Left lung (tissue), 10 donors: ENCODE results near the gene TSHZ2. TPM values are rescaled to one million over a fixed set of nuclear protein-coding genes. Genes with fewer than 3 reads are reported as not detected.
"Not testable (repeated sequence)": the region's sequence is repeated elsewhere in the genome, so short reads cannot be mapped to it uniquely, and the experiment has no call there.

Experiments
- ATAC-seq: fragments of 200-7000 bp; cut with Tn5 transposase; one replicate; pipeline ENCODE4 v1.9.1; 2020; ENCODE audit warnings: moderate library complexity
- DNase-seq, 4 donors: peaks; one replicate each; pipeline ENCODE4 v3.0.0-alpha.2; 2013 to 2020
- H3K27ac ChIP-seq, 2 donors: fragments of 200-600 bp; sonication (generic) in 1 of 2; one replicate each; pipeline versions ENCODE4 v1.5.0 to v1.8.0; 2020 to 2021
- H3K27me3 ChIP-seq, 2 donors: fragments of 200-600 bp; sonication (generic) in 1 of 2; one replicate each; pipeline versions ENCODE4 v1.5.0 to v1.8.0; 2020 to 2021
- H3K36me3 ChIP-seq, 2 donors: fragments of 200-600 bp; sonication (generic) in 1 of 2; one replicate each; pipeline versions ENCODE4 v1.5.0 to v1.8.0; 2020 to 2021
- H3K4me1 ChIP-seq, 2 donors: fragments of 200-600 bp; one replicate each; pipeline ENCODE4 v1.8.0; 2021
- H3K4me3 ChIP-seq, 2 donors: fragments of 200-600 bp; sonication (generic) in 1 of 2; one replicate each; pipeline versions ENCODE4 v1.5.0 to v1.8.0; 2020 to 2021; ENCODE audit warnings: mild to moderate bottlenecking in 1 of 2
- H3K9me3 ChIP-seq, 2 donors: fragments of 200-600 bp; sonication (generic) in 1 of 2; one replicate each; pipeline versions ENCODE4 v1.5.0 to v1.8.0; 2020 to 2021
- CTCF ChIP-seq, 2 donors: fragments of 200-600 bp; sonication (generic) in 1 of 2; IDR thresholded peaks; one replicate each; pipeline versions ENCODE4 v1.5.0 to v1.8.0; 2021; ENCODE audit warnings: antibody characterized with exemption in 2 of 2
- intact Hi-C, 2 donors: fragments of 100-400 bp; cut with DNase I; formaldehyde crosslinking; loops; one replicate each; pipeline versions ENCODE4 v1.11.2 to v1.14.2; 2022
- polyA plus RNA-seq, 6 donors: library from polyadenylated mRNA; unstranded; fragments of 120-200 nt; gene quantifications; one replicate each; pipeline ENCODE4 v1.2.1, GENCODE V29; 2013; ENCODE audit not compliant: insufficient read length in 6 of 6
- total RNA-seq, 2 donors: library from RNA; stranded (reverse); fragmentation: NEBNext Ultra II Directional; extraction: Animal tissue kit (Norgen Biotek cat#: 25700); gene quantifications; one replicate each; pipeline ENCODE4 v1.2.1, GENCODE V29; 2021
- donor health status: DM: no; HTN: yes; CAD: no.
- donor health status: DM: no; HTN: no; CAD: no.

Gene TSHZ2
- total and polyA plus RNA-seq, 8 donors: 7.6 to 20.7 (median 13.9) TPM

- no peak overlapping the region for H3K4me3 ChIP-seq
- H3K9me3 ChIP-seq: no peaks in the 10 kb centered on the region
- no peak for ATAC-seq
- no peak for TF ChIP-seq CTCF (IDR thresholded peaks at IDR 0.05)
- H3K4me1 ChIP-seq: no peaks in the 10 kb centered on the region
- H3K27ac ChIP-seq: no peak overlapping the region
- peaks cover 0 to 6% of the 10 kb centered on the region in 2 donors for H3K27me3 ChIP-seq
- intact Hi-C loops: no loop called here
- no peaks in the 10 kb centered on the region for H3K36me3 ChIP-seq
- no peak for DNase-seq
Observed at GRCh38 chr20:53498341-53498740, 526.2 kb downstream of the TSHZ2 start.

- no peak overlapping the region for H3K27ac ChIP-seq
- H3K27me3 ChIP-seq: peaks cover 0 to 6% of the 10 kb centered on the region in 2 donors
- H3K36me3 ChIP-seq: no peaks in the 10 kb centered on the region
- DNase-seq (no peak), ATAC-seq (no peak)
- TF ChIP-seq CTCF (IDR thresholded peaks at IDR 0.05): no peak
- no peak overlapping the region for H3K4me3 ChIP-seq
- no peaks in the 10 kb centered on the region for H3K4me1 ChIP-seq
- intact Hi-C loops: no loop called here
- no peaks in the 10 kb centered on the region for H3K9me3 ChIP-seq
Observed at GRCh38 chr20:53500651-53501050, 528.5 kb downstream of the TSHZ2 start.

DNA sequence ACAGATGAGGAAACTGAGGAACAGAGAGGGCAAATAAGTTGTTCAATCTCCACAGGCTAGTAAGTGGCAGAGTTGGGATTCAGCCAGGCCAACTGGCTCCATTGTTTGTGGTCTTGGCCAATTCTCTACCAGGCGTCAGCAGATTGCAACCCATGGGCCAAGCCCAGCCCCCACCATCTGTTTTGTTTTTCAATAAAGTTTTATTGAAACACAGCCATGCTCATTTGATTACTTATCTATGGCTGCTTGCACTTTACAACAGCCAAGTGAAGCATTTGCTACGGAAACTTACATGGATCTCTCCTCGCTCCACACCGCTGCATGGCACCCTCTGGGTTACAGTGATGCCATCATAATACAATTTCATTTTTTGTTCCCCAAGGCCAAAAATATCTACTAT lies 530.7 kb downstream of the TSHZ2 start:
- intact Hi-C loops: no loop called here
- no peak for TF ChIP-seq CTCF (IDR thresholded peaks at IDR 0.05)

DNA sequence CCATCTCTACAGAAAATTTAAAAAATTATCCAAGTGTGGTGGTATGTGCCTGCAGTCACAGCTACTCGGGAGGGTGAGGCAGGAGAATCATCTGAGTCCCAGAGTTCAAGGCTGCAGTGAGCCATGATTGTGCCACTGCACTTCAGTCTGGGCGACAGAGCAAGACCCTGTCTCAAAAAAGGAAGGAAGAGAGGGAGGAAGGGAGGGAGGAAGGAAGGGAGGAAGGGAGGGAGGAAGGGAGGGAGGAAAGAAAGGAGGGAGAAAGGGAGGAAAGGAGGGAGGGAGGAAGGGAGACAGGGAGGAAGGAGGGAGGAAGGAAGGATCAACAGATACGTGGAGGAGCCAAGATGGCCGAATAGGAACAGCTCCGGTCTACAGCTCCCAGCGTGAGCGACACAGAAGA lies 531.4 kb downstream of the TSHZ2 start:
- no peak for TF ChIP-seq CTCF (IDR thresholded peaks at IDR 0.05)
- no peak overlapping the region for H3K4me3 ChIP-seq
- no peaks in the 10 kb centered on the region for H3K4me1 ChIP-seq
- no peak overlapping the region for H3K27ac ChIP-seq
- intact Hi-C loops: no loop called here
- no peak for ATAC-seq
- DNase-seq: no peak
- no peaks in the 10 kb centered on the region for H3K36me3 ChIP-seq
- no peaks in the 10 kb centered on the region for H3K27me3 ChIP-seq
- H3K9me3 ChIP-seq: no peaks in the 10 kb centered on the region

More for the DNA sequence above, 530.7 kb downstream of the TSHZ2 start:
- ATAC-seq: no peak
- Histone ChIP-seq H3K4me1 (no peaks in the 10 kb centered on the region), H3K9me3 (no peaks in the 10 kb centered on the region), H3K4me3 (no peak overlapping the region), H3K27me3 (no peaks in the 10 kb centered on the region), H3K36me3 (no peaks in the 10 kb centered on the region), H3K27ac (no peak overlapping the region)
- no peak for DNase-seq

GRCh38 chr20:53504106-53504505 lies 531.9 kb downstream of the TSHZ2 start:
- not testable (repeated sequence) for ATAC-seq, H3K27me3 ChIP-seq

DNA sequence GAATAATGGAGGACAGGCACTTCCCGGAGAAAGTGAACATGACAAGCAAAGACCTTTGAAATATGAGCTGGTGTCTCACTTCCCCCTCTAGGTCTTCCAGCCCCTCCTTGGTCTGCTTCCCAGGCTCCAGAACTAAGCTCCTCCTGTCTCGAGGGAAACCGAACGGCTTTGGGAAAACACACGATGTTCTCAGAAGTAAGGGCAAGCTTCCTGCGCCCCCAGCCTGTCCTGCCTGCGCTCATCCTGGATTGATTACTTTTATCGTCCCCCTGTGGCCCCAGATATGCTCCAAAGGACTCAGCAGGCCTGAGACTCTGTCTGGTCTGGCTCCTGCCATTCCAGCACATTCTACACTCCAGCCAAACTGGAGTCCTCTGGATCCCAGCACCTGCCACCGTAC lies 538.1 kb downstream of the TSHZ2 start:
- ATAC-seq: no peak
- Histone ChIP-seq H3K4me1 (no peaks in the 10 kb centered on the region), H3K4me3 (no peak overlapping the region), H3K27me3 (no peaks in the 10 kb centered on the region), H3K9me3 (no peaks in the 10 kb centered on the region), H3K27ac (no peak overlapping the region), H3K36me3 (no peaks in the 10 kb centered on the region)
- TF ChIP-seq CTCF (IDR thresholded peaks at IDR 0.05): no peak
- intact Hi-C loops: no loop called here
- DNase-seq: no peak

More at GRCh38 chr20:53504106-53504505, 531.9 kb downstream of the TSHZ2 start:
- H3K36me3 ChIP-seq, H3K27ac ChIP-seq, H3K4me3 ChIP-seq, H3K4me1 ChIP-seq, H3K9me3 ChIP-seq, DNase-seq, intact Hi-C loops: not testable (repeated sequence)
